ENCODE results near the gene IL19.
"Not testable (repeated sequence)": the region's sequence is repeated elsewhere in the genome, so short reads cannot be mapped to it uniquely, and the experiment has no call there.

Gene IL19

DNA sequence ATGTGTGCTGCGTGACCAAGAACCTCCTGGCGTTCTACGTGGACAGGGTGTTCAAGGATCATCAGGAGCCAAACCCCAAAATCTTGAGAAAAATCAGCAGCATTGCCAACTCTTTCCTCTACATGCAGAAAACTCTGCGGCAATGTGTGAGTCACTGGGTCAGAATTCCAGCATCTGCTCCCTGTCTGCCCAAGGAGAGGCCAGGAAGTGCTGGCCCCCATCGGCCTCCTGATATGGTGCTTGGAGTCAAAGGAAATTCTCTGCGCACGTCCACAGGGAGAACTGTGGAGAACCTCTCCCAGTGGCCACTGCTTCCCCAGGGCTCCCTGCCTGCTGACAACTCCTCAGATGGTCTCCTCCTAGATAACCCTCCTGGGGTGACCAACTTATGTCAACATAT lies 69.3 kb downstream of the IL19 start:
- Histone ChIP-seq H3K27ac (ENCODE audit: low read depth, low read length) (no peak overlapping the region), H3K4me1 (ENCODE audit: insufficient read depth, low read length) (no peaks in the 10 kb centered on the region), H3K9ac (ENCODE audit: low read length) (no peak overlapping the region), H3K9me3 (ENCODE audit: low read length) (no peaks in the 10 kb centered on the region), H3K4me3 (ENCODE audit: low read depth in 1 of 2, low read length in 2 of 2) (no peak overlapping the region), H3K27me3 (ENCODE audit: control insufficient read depth in 1 of 2, insufficient read depth in 2 of 2, low read length in 2 of 2) (peaks cover 0 to 7% of the 10 kb centered on the region in 2 donors), H3K36me3 (ENCODE audit: insufficient read depth, low read length) (no peaks in the 10 kb centered on the region)

DNA sequence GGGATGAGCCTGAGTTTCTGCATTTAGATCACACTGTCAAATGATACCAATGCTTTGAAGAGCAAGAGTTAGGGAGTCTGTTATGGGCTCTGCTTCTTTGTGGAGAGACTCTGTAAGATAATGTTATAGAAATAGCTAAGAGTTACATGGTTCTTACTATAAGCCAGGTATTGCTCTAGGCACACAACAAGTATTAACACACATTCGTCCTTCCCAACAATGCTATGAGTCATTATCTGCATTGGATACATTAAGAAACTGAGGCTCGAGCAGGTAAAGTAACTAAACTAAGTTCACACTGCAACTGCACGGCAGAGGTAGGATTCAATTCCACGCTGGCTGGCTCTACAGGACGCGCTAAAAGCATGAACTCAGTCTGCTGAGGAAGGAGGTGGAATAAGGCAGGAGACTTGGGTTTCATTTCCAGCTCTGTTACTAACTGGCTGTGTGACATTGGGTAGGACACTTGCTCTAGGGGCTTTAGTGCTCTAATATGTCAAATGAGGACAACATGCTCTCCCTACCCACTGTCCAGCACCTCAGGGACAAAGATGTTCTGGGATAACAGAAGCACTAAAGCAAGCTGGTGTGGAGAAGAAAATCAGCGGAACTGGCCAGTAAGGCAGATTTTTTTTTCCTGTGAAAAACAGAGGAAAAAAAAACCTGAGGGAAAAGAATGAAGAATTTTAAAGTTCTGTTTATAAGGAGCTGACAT lies 71.2 kb downstream of the IL19 start:
- no peak overlapping the region for H3K27ac ChIP-seq (ENCODE audit: low read depth, low read length)
- H3K9ac ChIP-seq (ENCODE audit: low read length), result no peak overlapping the region
- H3K4me1 ChIP-seq (ENCODE audit: insufficient read depth, low read length), result no peaks in the 10 kb centered on the region
- no peak overlapping the region for H3K4me3 ChIP-seq (ENCODE audit: low read depth in 1 of 2, low read length in 2 of 2)
- no peaks in the 10 kb centered on the region for H3K9me3 ChIP-seq (ENCODE audit: low read length)
- H3K36me3 ChIP-seq (ENCODE audit: insufficient read depth, low read length), result no peaks in the 10 kb centered on the region
- H3K27me3 ChIP-seq (ENCODE audit: control insufficient read depth in 1 of 2, insufficient read depth in 2 of 2, low read length in 2 of 2), result peaks cover 0 to 7% of the 10 kb centered on the region in 2 donors

DNA sequence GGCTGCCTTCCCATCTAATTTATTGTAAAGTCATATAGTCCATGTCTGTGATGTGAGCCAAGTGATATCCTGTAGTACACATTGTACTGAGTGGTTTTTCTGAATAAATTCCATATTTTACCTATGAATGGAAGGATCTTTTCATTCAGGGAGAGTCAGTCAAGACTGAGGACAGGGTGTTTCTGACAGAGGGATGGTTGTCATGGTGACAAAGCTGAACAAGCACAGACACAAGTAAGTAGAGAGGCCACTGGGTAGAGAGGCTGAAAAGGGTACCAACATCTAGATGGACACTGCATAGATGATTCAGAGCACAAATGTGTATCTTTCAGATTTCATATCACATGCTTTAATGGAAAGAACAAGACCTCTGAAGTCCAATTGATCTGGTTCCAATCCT lies 72.3 kb downstream of the IL19 start:
- Histone ChIP-seq H3K4me1 (ENCODE audit: insufficient read depth, low read length) (no peaks in the 10 kb centered on the region), H3K4me3 (ENCODE audit: low read depth in 1 of 2, low read length in 2 of 2) (no peak overlapping the region), H3K36me3 (ENCODE audit: insufficient read depth, low read length) (no peaks in the 10 kb centered on the region), H3K9ac (ENCODE audit: low read length) (no peak overlapping the region), H3K27ac (ENCODE audit: low read depth, low read length) (no peak overlapping the region), H3K9me3 (ENCODE audit: low read length) (no peaks in the 10 kb centered on the region), H3K27me3 (ENCODE audit: control insufficient read depth in 1 of 2, insufficient read depth in 2 of 2, low read length in 2 of 2) (no peaks in the 10 kb centered on the region)

DNA sequence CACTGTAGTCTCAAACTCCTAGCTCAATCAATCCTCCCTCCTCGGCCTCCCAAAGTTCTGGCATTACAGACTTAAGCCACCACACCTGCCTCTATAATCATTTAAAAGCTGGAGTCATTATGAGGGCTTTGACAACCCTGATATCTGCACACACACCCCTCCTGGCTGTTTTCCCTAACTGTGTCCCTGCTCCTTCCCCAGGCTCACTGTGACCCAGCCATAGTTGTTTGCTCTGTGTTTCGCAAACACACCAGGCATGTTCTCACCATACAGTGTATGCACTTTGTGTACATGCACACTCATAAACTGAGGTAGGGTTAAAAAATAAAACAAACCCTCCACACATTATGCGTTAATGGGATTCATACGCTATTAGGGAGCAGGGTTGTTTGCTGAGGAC lies 73.1 kb downstream of the IL19 start:
- Histone ChIP-seq H3K4me1 (ENCODE audit: insufficient read depth, low read length) (no peaks in the 10 kb centered on the region), H3K4me3 (ENCODE audit: low read depth in 1 of 2, low read length in 2 of 2) (no peak overlapping the region), H3K9ac (ENCODE audit: low read length) (no peak overlapping the region), H3K36me3 (ENCODE audit: insufficient read depth, low read length) (no peaks in the 10 kb centered on the region), H3K27ac (ENCODE audit: low read depth, low read length) (no peak overlapping the region), H3K27me3 (ENCODE audit: control insufficient read depth in 1 of 2, insufficient read depth in 2 of 2, low read length in 2 of 2) (no peaks in the 10 kb centered on the region), H3K9me3 (ENCODE audit: low read length) (no peaks in the 10 kb centered on the region)

DNA sequence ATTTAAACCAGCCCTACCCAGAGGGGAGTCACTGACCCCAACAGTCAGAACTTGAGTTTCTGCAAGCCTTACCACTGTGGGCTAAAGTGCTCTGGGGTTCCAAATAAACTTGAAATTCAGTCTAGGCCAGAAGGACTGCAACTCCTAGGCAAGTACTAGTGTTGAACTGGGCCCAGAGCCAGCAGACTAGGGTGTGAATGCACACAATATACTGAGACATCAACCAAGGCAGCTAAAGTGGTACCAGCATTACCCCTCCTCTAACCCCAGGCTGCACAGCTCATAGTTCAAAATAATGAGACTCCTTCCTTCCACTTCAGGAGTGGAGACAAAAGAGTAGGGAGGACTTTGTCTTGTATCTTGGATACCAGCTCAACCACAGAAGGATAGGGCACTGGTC lies 75.9 kb downstream of the IL19 start:
- Histone ChIP-seq H3K4me1 (ENCODE audit: insufficient read depth, low read length) (no peaks in the 10 kb centered on the region), H3K9ac (ENCODE audit: low read length) (no peak overlapping the region), H3K36me3 (ENCODE audit: insufficient read depth, low read length) (no peaks in the 10 kb centered on the region), H3K27ac (ENCODE audit: low read depth, low read length) (no peak overlapping the region), H3K27me3 (ENCODE audit: control insufficient read depth in 1 of 2, insufficient read depth in 2 of 2, low read length in 2 of 2) (no peaks in the 10 kb centered on the region), H3K9me3 (ENCODE audit: low read length) (no peaks in the 10 kb centered on the region), H3K4me3 (ENCODE audit: low read depth in 1 of 2, low read length in 2 of 2) (no peak overlapping the region)

DNA sequence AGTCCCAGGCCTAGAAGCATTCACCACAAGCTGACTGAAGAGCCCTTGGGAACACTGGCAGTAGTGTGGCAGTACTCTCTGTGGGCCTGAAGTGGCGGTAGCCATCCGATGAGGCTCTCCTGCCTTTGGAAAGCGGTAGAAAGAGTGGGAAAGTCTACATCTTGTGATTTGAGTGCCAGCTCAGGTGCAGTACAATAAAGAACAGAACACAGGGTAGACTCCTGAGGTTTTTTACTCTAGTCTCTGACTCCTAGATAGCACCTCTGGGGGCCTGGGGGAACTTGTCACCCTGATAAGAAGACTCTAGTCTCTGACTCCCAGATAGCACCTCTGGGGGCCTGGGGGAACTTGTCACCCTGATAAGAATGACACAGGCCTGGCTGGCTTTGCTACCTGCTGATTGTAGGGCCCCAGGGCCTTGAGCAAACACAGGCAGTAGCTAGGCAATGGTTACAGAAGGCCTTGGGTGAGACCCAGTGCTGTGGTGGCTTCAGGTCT lies 76.8 kb downstream of the IL19 start:
- H3K9me3 ChIP-seq (ENCODE audit: low read length), result no peaks in the 10 kb centered on the region
- H3K27ac ChIP-seq (ENCODE audit: low read depth, low read length), result no peak overlapping the region
- no peaks in the 10 kb centered on the region for H3K4me1 ChIP-seq (ENCODE audit: insufficient read depth, low read length)
- H3K27me3 ChIP-seq (ENCODE audit: control insufficient read depth in 1 of 2, insufficient read depth in 2 of 2, low read length in 2 of 2), result no peaks in the 10 kb centered on the region
- H3K9ac ChIP-seq (ENCODE audit: low read length), result no peak overlapping the region
- no peaks in the 10 kb centered on the region for H3K36me3 ChIP-seq (ENCODE audit: insufficient read depth, low read length)
- no peak overlapping the region for H3K4me3 ChIP-seq (ENCODE audit: low read depth in 1 of 2, low read length in 2 of 2)

DNA sequence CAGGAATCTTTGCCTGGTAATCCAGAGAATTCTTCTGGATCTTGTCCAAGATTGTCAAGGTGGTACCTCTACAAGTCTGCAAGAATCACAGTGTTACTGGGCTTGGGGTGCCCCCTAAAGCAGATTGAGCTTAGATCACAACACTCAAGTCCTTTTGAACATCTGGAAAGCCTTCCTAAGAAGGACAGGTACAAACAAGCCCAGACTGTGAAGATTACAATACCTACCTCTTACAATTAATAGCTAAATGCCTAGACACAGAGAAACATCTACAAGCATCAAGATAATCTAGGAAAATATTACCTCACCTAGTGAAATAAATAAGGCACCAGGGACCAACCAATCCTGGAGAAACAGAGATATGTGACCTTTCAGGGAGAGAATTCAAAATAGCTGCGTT lies 77.4 kb downstream of the IL19 start:
- H3K27ac ChIP-seq (ENCODE audit: low read depth, low read length), result no peak overlapping the region

DNA sequence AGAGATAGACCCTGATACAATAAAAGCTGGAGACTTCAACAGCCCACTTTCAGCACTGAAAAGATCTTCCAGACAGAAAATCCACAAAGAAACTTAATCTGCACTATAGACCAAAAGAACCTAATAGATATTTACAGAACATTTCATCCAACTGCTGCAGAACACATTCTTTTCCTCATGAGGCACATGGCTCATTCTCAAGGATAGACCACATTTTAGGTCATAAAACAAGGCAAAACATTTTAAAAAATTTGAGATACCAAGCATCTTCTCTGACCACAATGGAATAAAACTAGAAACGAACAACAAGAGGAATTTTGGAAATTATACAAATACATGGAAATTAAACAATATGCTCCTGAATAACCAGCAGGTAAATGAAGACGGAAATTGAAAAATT lies 79.8 kb downstream of the IL19 start:
- Histone ChIP-seq H3K27ac (ENCODE audit: low read depth, low read length) (no peak overlapping the region), H3K4me3 (ENCODE audit: low read depth in 1 of 2, low read length in 2 of 2) (no peak overlapping the region), H3K9ac (ENCODE audit: low read length) (no peak overlapping the region), H3K36me3 (ENCODE audit: insufficient read depth, low read length) (no peaks in the 10 kb centered on the region), H3K9me3 (ENCODE audit: low read length) (no peaks in the 10 kb centered on the region), H3K27me3 (ENCODE audit: control insufficient read depth in 1 of 2, insufficient read depth in 2 of 2, low read length in 2 of 2) (no peaks in the 10 kb centered on the region), H3K4me1 (ENCODE audit: insufficient read depth, low read length) (no peaks in the 10 kb centered on the region)

More for the DNA sequence above, 77.4 kb downstream of the IL19 start:
- Histone ChIP-seq H3K9ac (ENCODE audit: low read length) (no peak overlapping the region), H3K36me3 (ENCODE audit: insufficient read depth, low read length) (no peaks in the 10 kb centered on the region), H3K4me3 (ENCODE audit: low read depth in 1 of 2, low read length in 2 of 2) (no peak overlapping the region), H3K9me3 (ENCODE audit: low read length) (no peaks in the 10 kb centered on the region), H3K4me1 (ENCODE audit: insufficient read depth, low read length) (no peaks in the 10 kb centered on the region), H3K27me3 (ENCODE audit: control insufficient read depth in 1 of 2, insufficient read depth in 2 of 2, low read length in 2 of 2) (no peaks in the 10 kb centered on the region)

DNA sequence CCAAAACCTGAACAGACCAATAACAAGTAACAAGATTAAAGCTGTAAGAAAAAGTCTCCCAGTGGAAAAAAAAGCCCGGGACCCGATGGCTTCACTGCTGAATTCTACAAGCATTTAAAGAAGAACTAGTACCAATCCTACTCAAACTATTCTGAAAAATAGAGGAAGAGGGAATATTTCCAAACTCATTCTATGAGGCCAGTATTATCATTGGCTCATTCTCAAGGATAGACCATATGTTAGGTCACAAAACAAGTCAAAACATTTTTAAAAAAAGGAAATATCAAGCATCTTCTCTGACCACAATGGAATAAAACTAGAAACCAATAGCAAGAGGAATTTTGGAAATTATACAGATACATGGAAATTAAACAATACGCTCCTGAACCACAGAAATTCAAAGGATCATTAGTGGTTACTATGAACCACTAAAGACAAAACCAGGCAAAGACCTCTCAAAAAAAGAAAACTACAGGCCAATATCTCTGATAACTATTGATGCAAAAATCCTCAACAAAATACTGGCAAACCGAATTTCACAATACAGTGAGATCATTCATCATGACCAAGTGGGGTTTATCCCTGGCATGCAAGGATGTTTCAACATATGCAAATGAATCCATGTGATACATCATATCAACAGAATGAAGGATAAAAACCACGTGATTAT lies 80.9 kb downstream of the IL19 start:
- H3K4me1 ChIP-seq (ENCODE audit: insufficient read depth, low read length), result no peaks in the 10 kb centered on the region
- no peak overlapping the region for H3K4me3 ChIP-seq (ENCODE audit: low read depth in 1 of 2, low read length in 2 of 2)
- no peaks in the 10 kb centered on the region for H3K36me3 ChIP-seq (ENCODE audit: insufficient read depth, low read length)
- H3K9me3 ChIP-seq (ENCODE audit: low read length), result no peaks in the 10 kb centered on the region
- no peaks in the 10 kb centered on the region for H3K27me3 ChIP-seq (ENCODE audit: control insufficient read depth in 1 of 2, insufficient read depth in 2 of 2, low read length in 2 of 2)
- no peak overlapping the region for H3K27ac ChIP-seq (ENCODE audit: low read depth, low read length)
- H3K9ac ChIP-seq (ENCODE audit: low read length), result no peak overlapping the region

DNA sequence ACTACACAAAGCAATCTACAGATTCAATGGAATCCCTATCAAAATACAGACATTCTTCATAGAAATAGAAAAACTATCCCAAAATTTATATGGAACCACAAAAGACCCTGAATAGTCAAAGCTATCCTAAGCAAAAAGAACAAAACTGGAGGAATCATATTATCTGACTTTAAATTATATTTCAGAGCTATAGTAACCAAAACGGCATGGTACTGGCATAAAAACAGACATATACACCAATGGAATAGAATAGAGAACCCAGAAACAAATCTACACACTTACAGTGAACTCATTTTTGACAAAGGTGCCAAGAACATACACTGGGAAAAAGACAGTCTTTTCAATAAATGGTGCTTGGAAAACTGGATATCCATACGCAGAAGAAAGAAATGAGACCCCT lies 82.1 kb downstream of the IL19 start:
- not testable (repeated sequence) for H3K9ac ChIP-seq (ENCODE audit: low read length); H3K4me1 ChIP-seq (ENCODE audit: insufficient read depth, low read length); H3K27ac ChIP-seq (ENCODE audit: low read depth, low read length); H3K27me3 ChIP-seq (ENCODE audit: control insufficient read depth in 1 of 2, insufficient read depth in 2 of 2, low read length in 2 of 2); H3K36me3 ChIP-seq (ENCODE audit: insufficient read depth, low read length); H3K4me3 ChIP-seq (ENCODE audit: low read depth in 1 of 2, low read length in 2 of 2); H3K9me3 ChIP-seq (ENCODE audit: low read length)

DNA sequence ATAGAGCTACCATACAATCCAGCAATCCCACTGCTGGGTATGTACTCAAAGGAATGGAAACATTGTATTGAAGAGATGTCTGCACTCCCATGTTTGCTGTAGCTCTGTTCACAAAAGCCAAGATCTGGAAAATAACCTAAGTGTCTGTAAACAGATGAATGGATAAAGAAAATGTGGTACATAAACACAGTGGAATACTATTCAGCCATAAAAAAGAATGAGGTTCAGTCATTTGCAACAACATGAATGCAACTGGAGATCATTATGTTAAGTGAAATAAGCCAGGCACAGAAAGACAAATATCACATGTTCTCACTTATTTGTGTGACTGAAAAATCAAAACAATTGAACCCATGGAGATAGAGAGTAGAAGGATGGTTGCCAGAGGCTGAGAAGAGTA lies 83.1 kb downstream of the IL19 start:
- not testable (repeated sequence) for H3K4me3 ChIP-seq (ENCODE audit: low read depth in 1 of 2, low read length in 2 of 2); H3K27me3 ChIP-seq (ENCODE audit: control insufficient read depth in 1 of 2, insufficient read depth in 2 of 2, low read length in 2 of 2); H3K9me3 ChIP-seq (ENCODE audit: low read length); H3K4me1 ChIP-seq (ENCODE audit: insufficient read depth, low read length); H3K9ac ChIP-seq (ENCODE audit: low read length); H3K36me3 ChIP-seq (ENCODE audit: insufficient read depth, low read length); H3K27ac ChIP-seq (ENCODE audit: low read depth, low read length)

Data from muscle layer of colon (tissue), 2 donors.